H4 (cell line): ENCODE results near the gene ESF1. TPM values are rescaled to one million over a fixed set of nuclear protein-coding genes. Genes with fewer than 3 reads are reported as not detected.

Experiments
- DNase-seq: peaks from one replicate; pipeline ENCODE4 v3.0.0-alpha.2; 2015; ENCODE audit warnings: low spot score
- total RNA-seq: library from RNA; depleted of rRNA; stranded (reverse); fragments of >200 nt; shearing (Covaris generic); gene quantifications from 2 replicates; pipeline ENCODE4 v1.2.3, GENCODE V29; 2014; rRNA removed

The ESF1 gene
- total RNA-seq, 1 experiment from 2014 or later = 7.9 TPM

DNA sequence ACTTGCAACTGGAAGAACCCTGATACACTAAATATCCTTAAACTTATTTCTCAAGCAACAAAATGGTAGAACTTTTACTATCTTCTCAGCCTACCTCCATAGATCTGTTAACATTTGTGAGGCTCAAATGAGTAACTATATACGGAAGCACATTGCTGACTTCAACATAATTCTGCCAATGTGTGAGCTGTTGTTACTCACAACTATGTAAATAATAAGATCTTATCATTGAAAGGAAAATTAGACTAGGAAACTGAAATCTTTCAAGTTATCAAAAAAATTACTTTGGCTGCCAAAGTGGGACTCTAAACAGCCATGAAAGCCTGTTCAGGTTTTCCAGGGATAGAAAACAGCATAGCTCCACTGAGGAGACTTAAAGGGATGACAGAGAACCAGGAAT is 105.8 kb downstream of the ESF1 start:
- DNase-seq = no peak

DNA sequence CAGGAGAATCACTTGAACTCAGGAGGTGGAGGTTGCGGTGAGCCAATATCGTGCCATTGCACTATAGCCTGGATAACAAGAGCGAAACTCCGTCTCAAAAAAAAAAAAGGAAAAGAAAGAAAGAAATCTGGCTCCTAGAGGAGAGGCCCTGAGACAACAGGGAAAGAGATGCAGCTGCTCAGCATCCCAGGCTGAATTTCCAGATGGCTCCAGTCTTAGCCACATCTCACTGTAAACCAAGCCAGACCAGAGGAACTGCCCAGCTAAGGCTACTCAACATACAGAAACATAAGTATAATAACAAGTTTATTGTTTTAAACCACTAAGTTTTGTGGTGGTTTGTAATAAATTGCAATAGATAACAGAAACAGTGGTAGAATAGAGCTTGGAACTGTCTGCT is 107.5 kb downstream of the ESF1 start:
- DNase-seq = no peak

DNA sequence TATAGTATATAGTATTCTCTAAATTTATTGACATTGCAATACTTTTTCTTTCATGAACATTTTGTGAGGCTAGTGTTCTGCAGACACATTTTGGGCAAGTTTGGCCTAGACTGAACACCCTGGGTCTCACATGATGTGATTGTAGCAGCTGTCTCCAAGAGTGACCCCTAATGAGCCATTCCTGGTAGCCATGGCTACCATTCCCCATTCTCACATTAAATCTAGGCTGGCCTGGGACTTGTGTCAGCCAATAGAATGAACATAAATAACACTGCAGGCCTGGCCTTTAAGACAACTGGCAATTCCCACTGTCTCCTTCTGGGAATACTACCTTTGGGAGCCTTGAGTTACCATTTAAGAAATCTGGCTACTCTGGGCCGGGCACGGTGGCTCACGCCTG is 108.0 kb downstream of the ESF1 start:
- DNase-seq = no peak

DNA sequence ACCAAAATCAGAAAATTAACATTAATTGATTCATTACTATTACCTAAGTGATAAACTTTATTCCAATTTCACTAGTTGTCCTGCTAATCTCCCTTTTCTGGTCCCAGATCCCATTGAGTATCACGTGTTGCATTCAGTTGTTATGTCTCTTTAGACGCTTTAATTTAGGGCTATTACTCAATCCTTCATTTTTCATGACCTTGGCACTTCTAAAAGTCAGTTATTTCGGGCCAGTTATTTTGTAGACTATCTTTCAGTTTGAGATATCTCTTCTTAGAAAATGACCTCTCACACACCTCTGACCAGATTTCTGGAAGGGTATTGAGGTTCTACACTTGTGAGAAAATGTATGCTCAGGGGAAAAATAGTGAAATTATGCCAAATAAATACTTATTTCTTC is 112.0 kb downstream of the ESF1 start:
- no peak for DNase-seq

DNA sequence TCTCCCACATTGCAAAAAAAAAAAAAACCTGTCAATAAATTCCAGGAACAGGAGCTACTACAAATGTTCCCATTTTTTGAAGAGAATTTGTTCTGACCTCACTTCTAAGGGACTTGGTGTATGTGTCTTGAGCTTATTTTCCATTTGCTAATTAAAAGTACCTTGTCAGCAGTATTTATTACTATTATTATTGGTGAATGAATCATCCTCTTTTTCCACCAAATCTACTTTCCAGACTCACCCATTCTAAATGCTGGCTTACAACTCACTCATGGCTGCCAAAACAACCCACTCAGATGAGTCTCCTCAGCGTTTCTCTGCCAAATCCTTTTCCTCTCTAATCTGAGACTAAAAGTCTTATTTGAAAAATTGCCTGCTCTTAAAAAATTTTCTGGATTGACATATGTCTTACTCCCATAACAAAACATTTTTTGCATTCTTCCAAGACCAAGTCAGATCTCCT is 112.8 kb downstream of the ESF1 start:
- DNase-seq = no peak

DNA sequence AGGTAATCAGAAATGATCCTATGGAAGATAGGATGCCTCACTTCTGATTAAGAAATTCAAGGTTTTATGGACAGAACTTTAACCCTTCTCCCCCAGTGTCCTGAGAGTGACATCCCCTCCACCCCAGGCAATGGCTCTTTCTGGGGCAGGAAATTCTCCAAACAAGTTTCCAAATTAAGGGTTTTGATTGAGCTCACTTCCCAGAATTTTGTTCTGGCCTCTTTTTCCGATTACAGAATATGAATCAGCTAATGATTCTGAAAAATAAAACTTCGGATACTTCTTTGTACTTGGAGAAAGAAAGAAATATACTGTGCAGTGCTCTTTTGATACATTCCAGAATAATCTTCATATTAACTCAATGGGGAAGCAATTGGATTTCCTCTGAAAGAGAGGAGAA is 113.2 kb downstream of the ESF1 start:
- DNase-seq = no peak

DNA sequence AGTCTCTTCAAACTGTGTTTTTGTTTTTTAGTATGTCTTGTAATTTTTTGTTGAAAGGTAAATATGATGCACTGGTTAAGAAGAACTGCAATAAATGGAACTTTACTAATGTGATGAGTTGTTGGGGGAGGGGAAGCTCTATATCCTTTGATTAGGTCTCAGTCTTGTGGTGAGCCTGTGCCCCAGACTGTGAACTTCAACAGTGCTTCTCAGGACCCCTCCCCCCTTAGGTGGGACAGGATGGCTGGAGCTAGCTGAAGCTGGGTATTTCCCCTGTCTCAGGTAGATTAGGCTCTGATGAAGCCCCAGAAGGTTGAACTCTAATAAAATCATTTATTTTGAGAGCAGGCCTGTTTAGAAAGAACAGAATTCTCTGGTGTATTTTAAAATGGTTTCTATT is 114.6 kb downstream of the ESF1 start:
- DNase-seq = no peak

DNA sequence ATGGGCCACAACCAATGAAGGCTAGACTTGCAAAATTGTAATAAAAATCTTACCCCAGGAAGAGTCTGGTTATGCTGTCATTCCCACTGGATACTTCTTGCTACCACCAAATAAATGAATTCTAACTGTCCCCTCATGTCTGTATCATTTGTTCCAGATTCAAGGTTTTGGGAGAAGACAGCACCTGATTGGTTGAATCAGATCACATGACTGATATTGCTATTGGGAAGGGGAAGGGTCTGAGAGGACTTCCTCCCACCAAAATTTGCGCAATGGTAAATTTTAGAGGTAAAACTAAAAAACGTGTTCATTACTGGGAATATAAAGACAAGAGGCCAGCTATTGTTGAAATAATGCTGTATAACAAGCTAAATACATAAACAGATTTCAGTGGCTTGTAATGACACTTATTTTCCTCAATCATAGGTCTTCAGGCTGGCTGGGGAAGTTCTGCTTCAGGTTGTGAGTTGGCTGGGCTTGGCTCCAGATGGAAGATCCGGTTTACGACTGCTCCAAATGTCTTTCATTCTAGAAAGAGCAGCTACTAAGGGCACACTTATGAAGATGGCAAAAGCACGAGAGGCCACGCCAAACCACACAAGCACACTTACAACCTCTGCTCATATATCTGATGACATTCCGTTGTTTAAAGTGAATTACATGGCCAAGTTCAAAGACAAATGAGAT is 118.9 kb downstream of the ESF1 start:
- DNase-seq = no peak

Other genes with a start within 250 kb of the ESF1 start
- gene TASP1, start 146.0 kb downstream of the ESF1 start, total RNA-seq = 10.8 and 11.2 TPM in 2 replicates
- 34.0 and 36.0 TPM in 2 replicates for gene NDUFAF5, start 109 bp upstream of the ESF1 start, total RNA-seq
- not detected in 2 replicates for gene SEL1L2, start 205.7 kb upstream of the ESF1 start, total RNA-seq
- gene MACROD2, start 210.6 kb upstream of the ESF1 start, total RNA-seq = 0.37 and 1.2 TPM in 2 replicates